ENCODE results near the gene RADIL. TPM values are rescaled to one million over a fixed set of nuclear protein-coding genes. Genes with fewer than 3 reads are reported as not detected.
"Not testable (repeated sequence)": the region's sequence is repeated elsewhere in the genome, so short reads cannot be mapped to it uniquely, and the experiment has no call there.

The RADIL gene
- total RNA-seq, 2 donors from 2014 or later: 2.1 to 29.0 TPM

GRCh38 chr7:4893929-4894475 is 10.5 kb upstream of the RADIL start:
- DNase-seq (no peak), ATAC-seq (no peak)
- Histone ChIP-seq H3K4me3 (no peak overlapping the region), H3K27me3 (no peaks in the 10 kb centered on the region), H3K36me3 (replicated peaks in 1 of 2; ENCODE audit: insufficient read depth in 1 of 2, low read depth in 2 of 2) (no peaks in the 10 kb centered on the region), H3K27ac (no peak overlapping the region), H3K4me1 (no peaks in the 10 kb centered on the region), H3K9me3 (no peaks in the 10 kb centered on the region)
- TF ChIP-seq POLR2A (IDR thresholded peaks at IDR 0.05) (no peak), CTCF (IDR thresholded peaks at IDR 0.05) (no peak)
- intact Hi-C loops (cut with DNase I): no loop called here
- WGBS, 2 donors: 75 to 84% methylated on average over 7 to 8 of the region's 8 CpGs

- H3K9me3 ChIP-seq; H3K4me1 ChIP-seq; intact Hi-C loops (cut with DNase I); H3K27me3 ChIP-seq; H3K4me3 ChIP-seq; DNase-seq; H3K36me3 ChIP-seq (replicated peaks in 1 of 2; ENCODE audit: insufficient read depth in 1 of 2, low read depth in 2 of 2); H3K27ac ChIP-seq; ATAC-seq: not testable (repeated sequence)
- 60 to 65% methylated on average over 4 of the region's 4 CpGs for WGBS, 2 donors
Measured at GRCh38 chr7:4893188-4893587, 9.7 kb upstream of the RADIL start.

- H3K4me3 ChIP-seq; H3K9me3 ChIP-seq; H3K27ac ChIP-seq; ATAC-seq; intact Hi-C loops (cut with DNase I); H3K4me1 ChIP-seq; H3K36me3 ChIP-seq (replicated peaks in 1 of 2; ENCODE audit: insufficient read depth in 1 of 2, low read depth in 2 of 2); H3K27me3 ChIP-seq; DNase-seq: not testable (repeated sequence)
- 48 to 57% methylated on average over 2 of the region's 2 CpGs for WGBS, 2 donors
Measured at GRCh38 chr7:4891522-4891921, 8.0 kb upstream of the RADIL start.

GRCh38 chr7:4889682-4890081 is 6.2 kb upstream of the RADIL start:
- no peaks in the 10 kb centered on the region for H3K4me1 ChIP-seq
- H3K27ac ChIP-seq: no peak overlapping the region
- H3K36me3 ChIP-seq (replicated peaks in 1 of 2; ENCODE audit: insufficient read depth in 1 of 2, low read depth in 2 of 2): no peaks in the 10 kb centered on the region
- H3K27me3 ChIP-seq: no peaks in the 10 kb centered on the region
- no peak overlapping the region for H3K4me3 ChIP-seq
- intact Hi-C loops (cut with DNase I): no loop called here
- TF ChIP-seq CTCF (IDR thresholded peaks at IDR 0.05) (no peak), POLR2A (IDR thresholded peaks at IDR 0.05) (no peak)
- no peaks in the 10 kb centered on the region for H3K9me3 ChIP-seq
- WGBS, 2 donors: 42 to 47% methylated on average over 1 of the region's 1 CpG
- ATAC-seq (no peak), DNase-seq (no peak)

- ATAC-seq: no peak
- DNase-seq: no peak
- Histone ChIP-seq H3K4me1 (peaks cover 10% of the 10 kb centered on the region), H3K27me3 (no peaks in the 10 kb centered on the region), H3K36me3 (replicated peaks in 1 of 2; ENCODE audit: insufficient read depth in 1 of 2, low read depth in 2 of 2) (no peaks in the 10 kb centered on the region), H3K4me3 (no peak overlapping the region), H3K9me3 (no peaks in the 10 kb centered on the region), H3K27ac (no peak overlapping the region)
- TF ChIP-seq POLR2A (IDR thresholded peaks at IDR 0.05): no peak
- TF ChIP-seq CTCF (IDR thresholded peaks at IDR 0.05): no peak
- intact Hi-C loops (cut with DNase I): no loop called here
- 39 to 64% methylated on average over 3 of the region's 3 CpGs for whole genome bisulfite sequencing, 2 donors
Measured at GRCh38 chr7:4888161-4888560, 4.6 kb upstream of the RADIL start.

- TF ChIP-seq CTCF (IDR thresholded peaks at IDR 0.05) (no peak), POLR2A (IDR thresholded peaks at IDR 0.05) (no peak)
- no peaks in the 10 kb centered on the region for H3K27me3 ChIP-seq
- H3K4me1 ChIP-seq: peaks cover 17% of the 10 kb centered on the region
- H3K27ac ChIP-seq: no peak overlapping the region
- no peaks in the 10 kb centered on the region for H3K36me3 ChIP-seq (replicated peaks in 1 of 2; ENCODE audit: insufficient read depth in 1 of 2, low read depth in 2 of 2)
- H3K4me3 ChIP-seq: no peak overlapping the region
- ATAC-seq (no peak), DNase-seq (no peak)
- 47% methylated on average over 1 of the region's 1 CpG; no CpG with 5 or more reads in 1 of the 2 donors for WGBS, 2 donors
- intact Hi-C loops (cut with DNase I): no loop called here
- no peaks in the 10 kb centered on the region for H3K9me3 ChIP-seq
Measured at GRCh38 chr7:4886671-4887070, 3.2 kb upstream of the RADIL start.

Data from body of pancreas (tissue), 4 donors.